HepG2 (cell line): ENCODE measurements around the gene FAIM. TPM values are rescaled to one million over a fixed set of nuclear protein-coding genes. Genes with fewer than 3 reads are reported as not detected.
"Not testable (repeated sequence)": the region's sequence is repeated elsewhere in the genome, so short reads cannot be mapped to it uniquely, and the experiment has no call there.

ENCODE experiments used
- ATAC-seq: fragments of 200-7000 bp; cut with Tn5 transposase; 3 replicates; pipeline ENCODE4 v1.9.1; 2020; ENCODE audit warnings: mild to moderate bottlenecking, moderate library complexity
- BruUV-seq: library from RNA; stranded (reverse); fragments of 400-500 nt; replicated peaks from 2 replicates; lab custom pipeline; 2021; lab: Mats Ljungman, UMichigan
- CTCF ChIA-PET: fragments of 300-600 bp; formaldehyde crosslinking; extraction: SDS; loops from one replicate; lab custom pipeline; 2021; ENCODE audit warnings: low total read pairs, inconsistent platforms, low intra/inter-chr PET ratio; lab: Yijun Ruan, JAX
- POLR2A ChIA-PET: fragments of 350-600 bp; sonication (Branson Sonifier 250); formaldehyde crosslinking; loops from one replicate; lab custom pipeline; 2020; ENCODE audit warnings: antibody characterized with exemption, inconsistent platforms; lab: Yijun Ruan, JAX
- DNase-seq: peaks from one replicate; pipeline ENCODE4 v3.0.0-alpha.2; 2015; ENCODE audit warnings: low spot score
- FAIRE-seq: peaks from 3 replicates; lab custom pipeline; 2011; peaks lifted over from hg19 to GRCh38; lab: Jason Lieb, UNC
- H2AFZ ChIP-seq: one replicate; pipeline ENCODE4 v1.6.1; 2011; ENCODE audit warnings: low read length, inconsistent platforms
- H3K27ac ChIP-seq: fragments of 300-600 bp; 3 replicates; pipeline ENCODE4 v1.8.0; 2011; ENCODE audit warnings: mixed run types, mild to moderate bottlenecking, mixed read lengths, low read length, inconsistent platforms; ENCODE audit not compliant: insufficient read depth; ENCODE audit errors: extremely low read length
- H3K27me3 ChIP-seq, 2 experiments: fragments of 200-600 bp in 1 of 2; 2 replicates in 1 of 2; 3 replicates in 1 of 2; pipeline versions ENCODE4 v1.6.0 to v1.8.0; 2011; ENCODE audit warnings: low read length in 2 of 2, mild to moderate bottlenecking in 2 of 2, moderate library complexity in 2 of 2, inconsistent platforms in 1 of 2; ENCODE audit not compliant: insufficient read depth in 2 of 2, control insufficient read depth in 1 of 2
- H3K36me3 ChIP-seq, 2 experiments: fragments of 200-600 bp in 1 of 2; replicated peaks in 1 of 2; 2 replicates in 1 of 2; 3 replicates in 1 of 2; pipeline versions ENCODE4 v1.5.1 to v1.8.0; 2011; ENCODE audit warnings: low read length in 2 of 2, inconsistent platforms in 1 of 2; ENCODE audit not compliant: insufficient read depth in 2 of 2, control insufficient read depth in 1 of 2
- H3K4me1 ChIP-seq: 2 replicates; pipeline ENCODE4 v1.5.1; 2012; ENCODE audit warnings: low read length, inconsistent platforms; ENCODE audit not compliant: insufficient read depth
- H3K4me2 ChIP-seq: 2 replicates; pipeline ENCODE4 v1.6.0; 2011; ENCODE audit warnings: low read depth, low read length, inconsistent platforms
- H3K4me3 ChIP-seq, 3 experiments: fragments of 200-600 bp in 1 of 3; sonication (generic), shearing (Covaris generic) in 1 of 3; replicated peaks in 1 of 3; 2 replicates each; pipeline ENCODE4 v1.5.1; 2011 to 2016; ENCODE audit warnings: low read length in 3 of 3, inconsistent platforms in 2 of 3, low read depth in 2 of 3, mild to moderate bottlenecking in 2 of 3, control low read depth in 1 of 3, mixed read lengths in 1 of 3; ENCODE audit not compliant: insufficient read depth in 1 of 3
- H3K79me2 ChIP-seq: one replicate; pipeline ENCODE4 v1.6.1; 2011; ENCODE audit warnings: low read length, inconsistent platforms; ENCODE audit not compliant: insufficient read depth
- H3K9ac ChIP-seq: 2 replicates; pipeline ENCODE4 v1.6.0; 2011; ENCODE audit warnings: mild to moderate bottlenecking, low read depth, low read length, inconsistent platforms; ENCODE audit not compliant: insufficient read depth
- H3K9me3 ChIP-seq: 2 replicates; pipeline ENCODE4 v1.5.1; 2012; ENCODE audit warnings: mild to moderate bottlenecking, low read length
- H4K20me1 ChIP-seq: 2 replicates; pipeline ENCODE4 v1.6.0; 2011; ENCODE audit warnings: inconsistent platforms, mild to moderate bottlenecking, low read length, moderate library complexity; ENCODE audit not compliant: insufficient read depth
- AHR ChIP-seq: IDR thresholded peaks from 2 replicates; pipeline ENCODE4 v1.6.1; 2018; ENCODE audit warnings: missing genetic modification reagents, missing compliant biosample characterization
- KIAA2018 ChIP-seq: sonication (generic); formaldehyde crosslinking; IDR thresholded peaks from 2 replicates; pipeline ENCODE4 v1.5.0; 2020; ENCODE audit warnings: mild to moderate bottlenecking, missing genetic modification reagents, borderline replicate concordance
- SYNCRIP ChIP-seq: fragments of 200-400 bp; formaldehyde crosslinking; IDR thresholded peaks from 2 replicates; pipeline ENCODE4 v1.6.1; 2018; ENCODE audit warnings: mild to moderate bottlenecking, low read depth, low read length; ENCODE audit not compliant: insufficient read depth
- ZBTB33 ChIP-seq: sonication (generic); formaldehyde crosslinking; IDR thresholded peaks from 2 replicates; pipeline ENCODE4 v1.4.0; 2020; ENCODE audit warnings: missing genetic modification reagents
- WGBS: methylation state at CpG from one replicate; pipeline ENCODE4 v1.1.6; 2017; ENCODE audit warnings: low lambda C conversion rate; 5-methylcytosine and 5-hydroxymethylcytosine counted together
- in situ Hi-C: cut with HindIII; loops from 2 replicates; pipeline ENCODE4 v1.10.0; 2017; ENCODE audit warnings: low pct_unique_long_range_greater_than_20kb; ENCODE audit not compliant: extremely low pct_ligation_motif_present
- intact Hi-C: fragments of 100-400 bp; cut with micrococcal nuclease; formaldehyde crosslinking; loops from one replicate; pipeline ENCODE4 v1.10.0; 2022; ENCODE audit not compliant: unreplicated experiment
- polyA plus RNA-seq, 8 experiments: library from polyadenylated mRNA; depleted of rRNA in 3 of 8; stranded (reverse) in 7 of 8; unstranded in 1 of 8; fragments of >200 nt; fragmentation: Illumina TruSeq in 4 of 8; extraction: Trizol in 4 of 8; gene quantifications; 2 replicates each; pipeline versions ENCODE4 v1.2.1 to v1.2.3, GENCODE V29; 2011 to 2016; ENCODE audit warnings: low read depth in 4 of 8, missing spikeins in 1 of 8, mixed read lengths in 1 of 8; ENCODE audit not compliant: insufficient read depth in 1 of 8
- total RNA-seq, 5 experiments: library from RNA; depleted of rRNA; stranded (reverse); fragments of >200 nt; fragmentation: Illumina TruSeq; extraction: Trizol; gene quantifications; 2 replicates each; pipeline ENCODE4 v1.2.3, GENCODE V29; 2016; ENCODE audit warnings: low read depth in 1 of 5
- TF ChIP-seq, protein P1 (sequence below): sonication (generic); formaldehyde crosslinking; IDR thresholded peaks from 2 replicates; pipeline ENCODE4 v1.5.0; 2020; ENCODE audit warnings: missing genetic modification reagents

The FAIM gene
- total and polyA plus RNA-seq, 2 of the 13 experiments (the other 11 are each of a cell fraction or from before 2014, with no cell fraction given): 4.3 to 25.8 TPM

- H3K27ac ChIP-seq, H3K79me2 ChIP-seq, H3K4me3 ChIP-seq, H3K36me3 ChIP-seq, H3K9me3 ChIP-seq, H3K27me3 ChIP-seq, H4K20me1 ChIP-seq, BruUV-seq, CTCF ChIA-PET, POLR2A ChIA-PET, H3K9ac ChIP-seq, FAIRE-seq, intact Hi-C loops, ATAC-seq, H3K4me2 ChIP-seq, in situ Hi-C loops, DNase-seq, H2AFZ ChIP-seq: not testable (repeated sequence)
- peaks cover 19% of the 10 kb centered on the region for H3K4me1 ChIP-seq
- 96% methylated on average over 5 of the region's 5 CpGs for WGBS
Observed at GRCh38 chr3:138604106-138604595, 4.4 kb upstream of the FAIM start.

DNA sequence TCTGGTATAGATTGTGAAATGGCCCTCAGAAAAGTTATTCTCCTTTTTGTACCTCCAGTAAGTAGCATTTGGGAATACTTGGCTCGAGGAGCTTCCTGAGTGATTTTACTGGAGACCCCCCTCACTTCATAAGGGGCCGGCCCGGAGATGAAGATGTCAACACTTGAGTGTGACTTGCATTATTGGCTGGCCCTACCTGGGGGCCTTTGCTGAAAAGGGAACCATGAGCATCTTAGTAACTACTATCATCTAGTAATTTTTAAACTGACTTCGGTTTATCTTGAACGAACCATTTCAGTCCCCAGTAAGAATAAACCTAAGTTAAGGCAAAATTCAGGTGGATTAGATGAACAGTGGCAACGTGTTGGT lies 1.3 kb downstream of the FAIM start:
- H2AFZ ChIP-seq: no peak overlapping the region
- FAIRE-seq (no peak), ATAC-seq (no peak), DNase-seq (no peak)
- peak overlapping the region; percentile 78 to 80 (median 80); a peak in 3 of 6 replicates for H3K4me3 ChIP-seq
- BruUV-seq: TSS peak; percentile 75
- ChIA-PET POLR2A (interaction anchor here (0.7 to 3.3 kb wide), 2 partner anchors 16 to 306 kb away, joined by 3 to 36 read pairs; partner anchors contain the start of gene CEP70), CTCF (no interaction called here)
- no peak overlapping the region for H3K27ac ChIP-seq
- peaks cover 4% of the 10 kb centered on the region for H3K79me2 ChIP-seq
- H4K20me1 ChIP-seq: no peaks in the 10 kb centered on the region; the same call in 1 of the 2 replicates
- no peaks in the 10 kb centered on the region for H3K9me3 ChIP-seq
- peak overlapping the region; percentile 82 for H3K4me2 ChIP-seq
- peaks cover 27% of the 10 kb centered on the region for H3K4me1 ChIP-seq
- WGBS: 96% methylated on average over 6 of the region's 6 CpGs
- intact Hi-C loops: no loop called here
- H3K9ac ChIP-seq: no peak overlapping the region
- no peaks in the 10 kb centered on the region for H3K36me3 ChIP-seq
- in situ Hi-C loops: no loop called here
- H3K27me3 ChIP-seq: no peaks in the 10 kb centered on the region
- TF ChIP-seq SYNCRIP: no peak
- TF ChIP-seq, protein P1, sequence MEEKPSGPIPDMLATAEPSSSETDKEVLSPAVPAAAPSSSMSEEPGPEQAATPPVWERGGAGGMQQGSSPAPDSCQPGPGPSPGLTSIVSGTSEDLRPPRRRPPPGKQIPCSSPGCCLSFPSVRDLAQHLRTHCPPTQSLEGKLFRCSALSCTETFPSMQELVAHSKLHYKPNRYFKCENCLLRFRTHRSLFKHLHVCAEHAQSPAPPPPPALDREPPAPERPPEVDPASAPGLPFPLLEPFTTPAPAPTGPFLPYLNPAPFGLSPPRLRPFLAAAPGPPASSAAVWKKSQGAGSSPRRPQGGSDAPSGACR (CRISPR knock-in tag): no peak
- no peak for TF ChIP-seq AHR (CRISPR knock-in tag)
- no peak for TF ChIP-seq KIAA2018 (CRISPR knock-in tag)
- TF ChIP-seq ZBTB33 (CRISPR knock-in tag): no peak
